GM18907 (cell line): ENCODE measurements around the gene CALR3.
"Not testable (repeated sequence)": the region's sequence is repeated elsewhere in the genome, so short reads cannot be mapped to it uniquely, and the experiment has no call there.

Experiments
- ATAC-seq: cut with Tn5 transposase; IDR thresholded peaks from one replicate; pipeline ENCODE4 v1.9.1; 2021; ENCODE audit warnings: mild to moderate bottlenecking, moderate library complexity; ENCODE audit not compliant: unreplicated experiment

The CALR3 gene

GRCh38 chr19:16497837-16498236, 1.9 kb upstream of the CALR3 start:
- ATAC-seq: no peak

- no peak for ATAC-seq
Measured at GRCh38 chr19:16497042-16497441, 1.1 kb upstream of the CALR3 start.

GRCh38 chr19:16496613-16496983, 631 bp upstream of the CALR3 start:
- ATAC-seq: no peak

DNA sequence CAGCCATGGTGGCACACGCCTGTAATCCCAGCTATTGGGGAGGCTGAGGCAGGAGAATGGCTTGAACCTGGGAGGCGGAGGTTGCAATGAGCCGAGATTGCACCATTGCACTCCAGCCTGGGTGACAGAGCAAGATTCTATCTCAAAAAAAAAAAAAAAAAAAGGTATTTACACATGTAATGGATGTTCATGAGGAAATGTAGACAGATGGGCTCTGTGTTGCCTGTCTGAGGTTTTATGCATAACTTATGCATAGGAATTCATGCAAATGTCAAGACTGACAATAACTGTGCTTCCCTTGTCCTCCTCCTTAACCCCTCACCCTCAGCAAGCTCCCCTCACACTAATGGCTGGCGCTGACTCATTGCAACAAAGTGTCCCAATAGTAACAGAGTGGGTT, 9.5 kb downstream of the CALR3 start:
- not testable (repeated sequence) for ATAC-seq

DNA sequence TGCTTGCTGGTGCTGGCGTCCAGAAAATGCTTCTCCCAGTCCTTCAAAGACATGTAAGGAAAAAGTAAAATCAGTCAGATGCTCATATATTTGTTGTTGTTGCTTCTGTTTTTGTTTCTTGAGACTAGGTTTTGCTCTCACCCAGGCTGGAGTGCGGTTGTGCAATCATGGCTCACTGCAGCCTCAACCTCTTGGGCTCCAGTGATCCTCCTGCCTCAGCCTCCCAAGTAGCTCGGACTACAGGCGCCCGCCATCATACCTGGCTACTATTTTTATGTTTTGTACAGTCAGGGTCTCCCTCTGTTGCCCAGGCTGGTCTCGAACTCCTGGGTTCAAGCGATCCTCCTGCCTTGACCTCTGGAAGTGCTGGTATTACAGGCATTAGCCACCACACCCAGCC, 13.2 kb downstream of the CALR3 start:
- no peak for ATAC-seq

DNA sequence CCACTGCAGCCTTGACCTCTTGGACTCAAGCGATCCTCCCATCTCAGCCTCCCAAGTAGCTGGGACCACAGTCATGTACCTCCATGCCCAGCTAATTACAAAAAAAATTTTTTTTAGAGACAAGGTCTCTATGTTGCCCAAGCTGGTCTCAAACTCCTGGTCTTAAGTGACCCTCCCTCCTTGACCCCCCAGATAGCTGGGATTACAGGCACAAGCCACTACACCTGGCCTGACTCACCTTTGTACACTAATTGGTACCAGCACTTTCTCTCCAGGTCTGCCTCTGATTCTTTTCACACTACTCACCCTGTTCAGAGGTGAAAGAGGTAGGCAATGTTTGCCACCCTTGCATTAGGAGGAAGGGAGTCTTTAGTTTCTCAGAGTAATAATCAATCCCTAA, 18.7 kb downstream of the CALR3 start:
- ATAC-seq: no peak

GRCh38 chr19:16476401-16476800, 19.6 kb downstream of the CALR3 start:
- no peak for ATAC-seq

DNA sequence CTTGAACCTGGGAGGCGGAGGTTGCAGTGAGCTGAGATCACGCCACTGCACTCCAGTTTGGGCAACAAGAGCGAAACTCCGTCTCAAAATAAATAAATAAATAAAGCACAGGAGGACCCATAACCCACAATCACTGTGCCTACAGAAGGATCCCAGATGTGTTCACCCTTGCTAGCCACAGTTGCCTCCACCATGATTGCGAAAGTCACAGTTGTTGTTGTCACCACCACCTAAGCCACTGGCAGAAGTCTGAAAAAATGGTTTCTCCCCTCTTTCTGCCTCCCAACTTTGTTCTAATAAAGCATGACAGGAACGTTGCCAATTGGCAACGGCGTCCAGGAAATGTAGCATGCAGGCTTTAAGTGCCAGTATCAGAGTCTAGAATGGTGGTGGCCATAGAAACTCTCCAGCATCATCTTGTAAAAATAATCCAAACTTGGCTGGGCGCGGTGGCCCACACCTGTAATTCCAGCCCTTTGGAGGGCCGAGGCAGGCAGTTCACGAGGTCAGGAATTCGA, 22.0 kb downstream of the CALR3 start:
- ATAC-seq: no peak

DNA sequence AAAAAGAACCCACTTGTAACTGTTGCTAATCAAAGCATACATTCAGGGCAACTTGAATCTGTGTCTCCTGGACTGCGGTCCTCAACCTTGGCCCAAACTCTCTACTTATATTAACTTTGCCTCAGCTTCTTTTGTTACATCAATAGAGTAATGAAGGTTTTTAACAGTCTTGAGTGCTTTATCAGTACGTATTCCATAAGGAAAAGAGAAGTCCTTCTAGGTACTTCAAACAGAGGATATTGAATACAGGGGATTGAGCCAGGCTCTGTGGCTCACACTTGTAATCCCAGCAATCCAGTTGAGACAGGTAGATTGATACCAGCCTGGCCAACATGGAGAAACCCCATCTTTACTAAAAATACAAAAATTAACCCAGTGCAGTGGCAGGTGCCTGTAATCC, 23.0 kb downstream of the CALR3 start:
- no peak for ATAC-seq

GRCh38 chr19:16472559-16472899, 23.4 kb downstream of the CALR3 start:
- not testable (repeated sequence) for ATAC-seq

DNA sequence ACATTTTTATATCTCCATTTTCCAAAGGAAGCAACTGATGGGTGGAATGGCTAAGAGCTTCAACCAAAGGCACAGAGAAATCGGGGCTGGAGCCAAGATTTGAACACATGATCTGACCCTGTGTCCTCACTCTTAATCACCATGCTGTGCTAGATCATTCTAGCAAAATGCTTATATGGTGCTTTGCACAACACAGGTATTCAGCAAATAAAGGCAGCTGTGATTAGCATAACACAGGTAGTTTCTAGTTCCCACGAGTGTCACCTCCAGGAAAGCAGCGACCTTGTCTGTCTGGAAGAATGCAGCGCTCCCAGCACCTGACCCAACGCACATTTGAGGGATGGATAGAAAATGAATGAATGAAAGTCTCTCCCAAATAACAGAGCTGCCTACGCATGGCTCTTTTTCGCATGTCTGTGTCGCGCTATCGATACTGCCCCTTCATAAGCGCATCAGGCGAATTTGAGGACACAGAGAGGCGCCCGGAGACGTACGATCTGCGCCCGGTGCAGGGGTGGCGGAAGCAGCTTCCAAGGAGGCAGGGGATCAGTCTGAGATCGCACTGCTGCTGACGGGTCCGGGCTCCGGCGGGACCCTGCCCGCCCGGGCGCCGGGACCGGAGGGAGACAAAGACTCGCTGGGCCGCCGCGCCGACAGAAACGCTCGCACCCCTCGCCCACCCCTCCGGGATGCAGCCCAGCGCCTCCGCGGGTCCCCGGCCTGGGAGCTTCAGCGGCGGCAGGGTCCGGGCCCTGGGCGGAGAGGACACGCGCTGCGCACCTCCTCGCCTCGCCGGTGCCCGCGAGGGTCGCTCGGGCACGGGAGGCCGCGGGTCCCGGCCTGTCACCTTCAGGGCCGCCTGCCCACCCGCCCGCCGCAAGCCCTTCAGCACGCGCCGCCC, 24.8 kb downstream of the CALR3 start:
- ATAC-seq: peak; percentile 37

- no peak for ATAC-seq
Measured at GRCh38 chr19:16470541-16470910, 25.4 kb downstream of the CALR3 start.

DNA sequence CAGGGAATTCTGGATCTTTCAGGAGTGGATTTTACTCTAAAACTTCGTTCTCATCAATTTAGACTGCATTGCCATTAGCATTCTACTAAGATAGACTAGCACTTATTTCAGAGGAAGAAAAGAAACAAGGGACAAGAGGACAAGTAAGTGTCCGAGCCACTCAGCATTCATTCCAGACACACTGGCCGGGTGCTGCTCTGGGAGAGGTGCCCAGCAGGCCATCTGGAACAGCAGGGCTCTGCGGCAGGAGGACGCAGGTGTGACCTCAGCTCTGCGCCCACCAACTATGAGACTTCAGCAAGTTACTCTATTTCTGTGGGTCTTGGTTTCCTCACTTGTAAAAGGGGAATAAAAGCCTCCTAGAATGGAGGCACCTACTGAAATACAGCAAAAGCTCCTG, 28.4 kb downstream of the CALR3 start:
- no peak for ATAC-seq

GRCh38 chr19:16466802-16467427, 29.1 kb downstream of the CALR3 start:
- not testable (repeated sequence) for ATAC-seq

DNA sequence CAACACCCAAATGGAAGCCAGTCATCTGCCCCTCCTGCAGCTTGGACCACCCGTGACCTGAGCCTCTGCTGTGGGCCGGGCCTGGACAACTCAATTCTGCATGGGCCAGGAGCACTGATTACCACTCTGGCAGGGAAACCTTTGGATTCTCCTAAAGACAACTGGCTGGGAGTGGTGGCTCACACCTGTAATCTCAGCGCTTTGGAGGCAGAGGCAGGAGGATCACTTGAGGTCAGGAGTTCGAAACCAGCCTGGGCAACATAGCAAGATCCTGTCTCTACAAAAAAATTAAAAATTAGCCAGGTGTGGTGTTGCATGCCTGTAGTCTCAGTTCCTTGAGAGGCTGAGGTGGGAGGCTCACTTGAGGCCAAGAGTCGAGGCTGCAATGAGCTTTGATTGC, 30.7 kb downstream of the CALR3 start:
- no peak for ATAC-seq

DNA sequence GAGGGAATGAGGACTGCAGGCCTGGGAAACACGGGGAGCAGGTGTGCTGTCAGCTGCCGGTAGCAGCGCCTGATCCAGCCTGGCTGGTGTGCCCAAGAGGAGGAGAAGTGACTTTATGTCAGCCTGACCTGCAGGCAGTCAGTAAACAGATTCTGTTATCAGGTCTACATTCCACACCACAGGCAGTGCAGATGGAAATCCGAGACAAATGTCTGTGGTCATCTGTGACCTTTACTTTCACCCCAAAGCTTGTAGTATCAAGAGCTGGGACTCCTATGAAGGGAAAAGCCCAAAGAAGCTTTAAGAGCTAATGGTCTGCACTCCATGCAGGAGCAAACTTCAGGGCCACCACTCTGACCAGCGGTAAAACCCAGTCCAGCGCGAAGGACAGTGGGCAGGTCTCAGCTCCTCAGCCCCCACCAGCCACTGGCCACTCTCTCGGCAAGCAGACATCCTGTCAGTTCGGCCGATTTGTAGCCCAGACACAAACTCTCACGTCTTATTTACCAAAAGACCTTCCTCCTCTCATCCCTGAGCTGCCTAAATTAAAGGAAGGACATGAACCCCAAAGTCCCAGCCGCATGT, 31.9 kb downstream of the CALR3 start:
- no peak for ATAC-seq

DNA sequence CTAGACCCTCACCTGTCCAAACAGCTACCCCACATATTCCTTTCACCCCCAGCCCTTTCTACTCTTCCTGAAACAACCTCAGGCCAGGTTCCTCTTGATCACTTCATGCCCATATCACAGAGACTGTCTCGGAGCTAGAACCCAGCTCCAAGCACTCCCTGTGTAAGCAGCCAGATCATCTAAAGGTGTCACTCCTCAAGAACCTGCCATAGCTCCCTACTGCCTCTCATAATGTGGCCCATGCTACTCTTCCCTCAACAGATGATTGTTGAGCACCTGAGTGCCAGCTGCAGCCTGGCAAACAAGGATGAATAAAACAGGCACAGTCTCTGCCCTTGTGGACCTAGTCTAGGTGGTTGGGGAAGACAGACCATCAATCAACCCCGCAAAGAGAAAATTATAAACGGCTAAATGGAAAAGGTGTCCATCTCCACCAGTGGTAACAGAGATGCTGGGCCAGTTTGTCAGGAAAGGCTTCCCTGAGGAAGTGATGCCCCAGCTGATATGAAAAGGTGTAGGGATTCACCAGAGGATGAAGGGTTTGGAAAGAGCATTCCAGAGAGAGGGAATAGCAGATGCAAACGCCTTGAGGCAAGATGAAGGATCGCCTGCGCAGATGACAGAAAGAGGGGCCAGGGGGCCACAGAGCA, 32.5 kb downstream of the CALR3 start:
- no peak for ATAC-seq

- no peak for ATAC-seq
Measured at GRCh38 chr19:16462757-16463250, 33.2 kb downstream of the CALR3 start.

DNA sequence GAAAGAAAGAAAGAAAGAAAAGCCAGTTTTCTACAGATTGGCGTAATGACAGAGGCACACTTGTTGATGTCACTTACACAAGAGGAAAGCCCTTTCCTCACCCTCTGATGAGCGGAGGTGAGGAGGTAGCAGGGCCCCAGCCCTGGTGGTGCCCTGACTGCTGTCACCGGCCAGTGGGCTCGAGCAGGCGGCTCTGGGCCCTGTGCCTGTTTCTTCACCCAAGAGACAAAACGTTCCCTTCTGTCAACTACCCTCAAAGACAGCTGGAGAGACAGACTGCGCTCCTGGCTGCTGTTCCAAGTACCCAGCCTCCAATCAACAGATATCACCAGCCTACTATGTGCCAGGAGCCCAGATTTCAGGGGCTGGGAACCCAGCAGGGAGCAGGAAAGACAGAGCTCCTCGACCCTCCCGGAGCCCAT, 34.3 kb downstream of the CALR3 start:
- no peak for ATAC-seq

GRCh38 chr19:16460454-16460853, 35.5 kb downstream of the CALR3 start:
- no peak for ATAC-seq

- ATAC-seq: no peak
Measured at GRCh38 chr19:16459680-16460079, 36.3 kb downstream of the CALR3 start.
